B cell (primary cell): ENCODE measurements around the gene GPATCH1. TPM values are rescaled to one million over a fixed set of nuclear protein-coding genes. Genes with fewer than 3 reads are reported as not detected.

Source experiments
- ATAC-seq: fragments of 200-7000 bp; cut with Tn5 transposase; one replicate; pipeline ENCODE4 v1.10.0; 2021; ENCODE audit warnings: low read depth, mild to moderate bottlenecking, moderate number of reproducible peaks, moderate library complexity
- CTCF ChIA-PET: fragments of 350-600 bp; sonication (Branson Sonifier 250); formaldehyde crosslinking; loops from one replicate; lab custom pipeline; 2021; ENCODE audit warnings: antibody characterized with exemption, inconsistent platforms; lab: Charles Lee
- POLR2A ChIA-PET: fragments of 350-600 bp; sonication (Branson Sonifier 250); formaldehyde crosslinking; loops from one replicate; lab custom pipeline; 2021; ENCODE audit warnings: antibody characterized with exemption; lab: Charles Lee
- DNase-seq: peaks from one replicate; pipeline ENCODE4 v3.0.0; 2013
- H2AFZ ChIP-seq: 2 replicates; pipeline ENCODE4 v1.6.1; 2012; ENCODE audit warnings: mild to moderate bottlenecking, low read depth, low read length; ENCODE audit not compliant: insufficient read depth, poor library complexity, severe bottlenecking
- H3K27ac ChIP-seq, 2 donors: 1 replicate in 1 of 2; 2 replicates in 1 of 2; pipeline ENCODE4 v1.5.1; 2012 to 2013; ENCODE audit warnings: low read length in 2 of 2, mild to moderate bottlenecking in 2 of 2, moderate library complexity in 1 of 2
- H3K27me3 ChIP-seq, 4 experiments: fragments of 200-600 bp in 1 of 4; sonication (generic) in 1 of 4; replicated peaks in 1 of 4; 1 replicate in 2 of 4; 2 replicates in 2 of 4; pipeline versions ENCODE4 v1.6.1 to v1.7.0; 2013 to 2016; ENCODE audit warnings: low read length in 3 of 4, mild to moderate bottlenecking in 2 of 4, mixed read lengths in 1 of 4, moderate library complexity in 1 of 4; ENCODE audit not compliant: insufficient read depth in 4 of 4, control insufficient read depth in 3 of 4; ENCODE audit errors: control extremely low read depth in 1 of 4
- H3K36me3 ChIP-seq, 2 experiments: replicated peaks in 1 of 2; 1 replicate in 1 of 2; 2 replicates in 1 of 2; pipeline versions ENCODE4 v1.6.1 to v1.7.1; 2013; ENCODE audit warnings: low read length in 1 of 2; ENCODE audit not compliant: insufficient read depth in 2 of 2, control insufficient read depth in 1 of 2; ENCODE audit errors: control extremely low read depth in 1 of 2, extremely low read depth in 1 of 2
- H3K4me1 ChIP-seq, 2 donors: fragments of 200-600 bp in 1 of 2; sonication (generic) in 1 of 2; 1 replicate in 1 of 2; 2 replicates in 1 of 2; pipeline versions ENCODE4 v1.5.1 to v1.6.1; 2013 to 2017; ENCODE audit warnings: low read length in 2 of 2; ENCODE audit not compliant: control insufficient read depth in 2 of 2, insufficient read depth in 2 of 2
- H3K4me2 ChIP-seq: replicated peaks from 2 replicates; pipeline ENCODE3; 2012; ENCODE audit warnings: mild to moderate bottlenecking, low read depth, low read length; ENCODE audit not compliant: poor library complexity, severe bottlenecking
- H3K4me3 ChIP-seq, 5 experiments: fragments of 200-600 bp in 1 of 5; sonication (generic) in 1 of 5; 1 replicate in 3 of 5; 2 replicates in 2 of 5; pipeline versions ENCODE4 v1.5.1 to v1.7.0; 2011 to 2016; ENCODE audit warnings: low read length in 4 of 5, mild to moderate bottlenecking in 4 of 5, low read depth in 2 of 5, control low read depth in 1 of 5, moderate library complexity in 1 of 5; ENCODE audit not compliant: insufficient read depth in 1 of 5; ENCODE audit errors: control extremely low read depth in 1 of 5, extremely low read depth in 1 of 5
- H3K79me2 ChIP-seq: fragments of 200-600 bp; sonication (generic); one replicate; pipeline ENCODE4 v1.6.0; 2016; ENCODE audit warnings: low read length; ENCODE audit not compliant: control insufficient read depth, insufficient read depth
- H3K9ac ChIP-seq: fragments of 200-600 bp; sonication (generic); 2 replicates; pipeline ENCODE4 v1.6.1; 2017; ENCODE audit warnings: mild to moderate bottlenecking, low read length, moderate library complexity
- H3K9me3 ChIP-seq, 3 donors: one replicate each; pipeline versions ENCODE4 v1.6.1 to v1.7.1; 2013; ENCODE audit warnings: low read length in 2 of 3; ENCODE audit not compliant: control insufficient read depth in 2 of 3, insufficient read depth in 1 of 3; ENCODE audit errors: control extremely low read depth in 1 of 3
- H4K20me1 ChIP-seq: 2 replicates; pipeline ENCODE4 v1.6.0; 2012; ENCODE audit warnings: mild to moderate bottlenecking, low read length; ENCODE audit not compliant: insufficient read depth, control insufficient read depth, poor library complexity, severe bottlenecking
- H3K27ac Mint-ChIP-seq: one replicate; pipeline ENCODE4 v1.8.0; 2021; ENCODE audit warnings: mixed read lengths
- H3K27me3 Mint-ChIP-seq: one replicate; pipeline ENCODE4 v1.8.0; 2021; ENCODE audit warnings: mixed read lengths
- H3K4me1 Mint-ChIP-seq: one replicate; pipeline ENCODE4 v1.8.0; 2021; ENCODE audit warnings: mixed read lengths
- H3K4me3 Mint-ChIP-seq: one replicate; pipeline ENCODE4 v1.8.0; 2021; ENCODE audit warnings: mixed read lengths
- H3K9me3 Mint-ChIP-seq: one replicate; pipeline ENCODE4 v1.8.0; 2022; ENCODE audit warnings: mixed read lengths; ENCODE audit not compliant: insufficient read depth
- EZH2 ChIP-seq: IDR thresholded peaks from 2 replicates; pipeline ENCODE4 v1.6.1; 2012; ENCODE audit warnings: borderline replicate concordance, low read depth, mild to moderate bottlenecking, moderate library complexity, low read length; ENCODE audit not compliant: insufficient read depth, poor library complexity, severe bottlenecking
- WGBS: methylation state at CpG from one replicate; pipeline ENCODE4 v1.1.5; 2013; ENCODE audit warnings: missing lambda C conversion rate; ENCODE audit not compliant: insufficient coverage; 5-methylcytosine and 5-hydroxymethylcytosine counted together
- intact Hi-C: fragments of 100-400 bp; cut with micrococcal nuclease; formaldehyde crosslinking; loops from one replicate; pipeline ENCODE4 v1.10.0; 2022
- polyA plus RNA-seq: library from polyadenylated mRNA; depleted of rRNA; stranded (reverse); fragments of >200 nt; gene quantifications from 2 replicates; pipeline ENCODE4 v1.2.3, GENCODE V29; 2012
- total RNA-seq, 2 donors: library from RNA; stranded (reverse); fragments of 120-200 nt in 1 of 2; gene quantifications; 1 replicate in 1 of 2; 2 replicates in 1 of 2; pipeline versions ENCODE4 v1.2.3 to v1.2.4, GENCODE V29; 2013 to 2022
- TF ChIP-seq, protein P1 (sequence below): fragments of 200-600 bp; IDR thresholded peaks from one replicate; pipeline ENCODE4 v1.8.0; 2022; ENCODE audit warnings: antibody characterized with exemption, mild to moderate bottlenecking

The GPATCH1 gene
- total and polyA plus RNA-seq, 2 donors (not counting 1 experiment from before 2014, with no cell fraction given) = 9.9 to 14.6 TPM

GRCh38 chr19:33047422-33047821, 33.6 kb upstream of the GPATCH1 start:
- CTCF ChIA-PET = no interaction called here
- TF ChIP-seq, protein P1, sequence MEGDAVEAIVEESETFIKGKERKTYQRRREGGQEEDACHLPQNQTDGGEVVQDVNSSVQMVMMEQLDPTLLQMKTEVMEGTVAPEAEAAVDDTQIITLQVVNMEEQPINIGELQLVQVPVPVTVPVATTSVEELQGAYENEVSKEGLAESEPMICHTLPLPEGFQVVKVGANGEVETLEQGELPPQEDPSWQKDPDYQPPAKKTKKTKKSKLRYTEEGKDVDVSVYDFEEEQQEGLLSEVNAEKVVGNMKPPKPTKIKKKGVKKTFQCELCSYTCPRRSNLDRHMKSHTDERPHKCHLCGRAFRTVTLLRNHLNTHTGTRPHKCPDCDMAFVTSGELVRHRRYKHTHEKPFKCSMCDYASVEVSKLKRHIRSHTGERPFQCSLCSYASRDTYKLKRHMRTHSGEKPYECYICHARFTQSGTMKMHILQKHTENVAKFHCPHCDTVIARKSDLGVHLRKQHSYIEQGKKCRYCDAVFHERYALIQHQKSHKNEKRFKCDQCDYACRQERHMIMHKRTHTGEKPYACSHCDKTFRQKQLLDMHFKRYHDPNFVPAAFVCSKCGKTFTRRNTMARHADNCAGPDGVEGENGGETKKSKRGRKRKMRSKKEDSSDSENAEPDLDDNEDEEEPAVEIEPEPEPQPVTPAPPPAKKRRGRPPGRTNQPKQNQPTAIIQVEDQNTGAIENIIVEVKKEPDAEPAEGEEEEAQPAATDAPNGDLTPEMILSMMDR = no peak
- TF ChIP-seq EZH2 = no peak
- H3K9ac ChIP-seq = no peak overlapping the region
- intact Hi-C loops = no loop called here
- H3K4me1 Mint-ChIP-seq = no peaks in the 10 kb centered on the region
- H3K36me3 ChIP-seq = no peaks in the 10 kb centered on the region
- H3K27me3 Mint-ChIP-seq = no peaks in the 10 kb centered on the region
- 96% methylated on average over 5 of the region's 8 CpGs for WGBS
- no peak overlapping the region for H2AFZ ChIP-seq
- no peak overlapping the region for H3K4me3 Mint-ChIP-seq
- no peaks in the 10 kb centered on the region for H3K9me3 ChIP-seq
- no peaks in the 10 kb centered on the region for H4K20me1 ChIP-seq
- H3K79me2 ChIP-seq = no peaks in the 10 kb centered on the region
- H3K27ac Mint-ChIP-seq = no peak overlapping the region
- POLR2A ChIA-PET = no interaction called here
- H3K4me2 ChIP-seq = no peak overlapping the region
- no peak overlapping the region for H3K27ac ChIP-seq
- no peak overlapping the region for H3K4me3 ChIP-seq
- no peak for ATAC-seq
- H3K4me1 ChIP-seq = no peaks in the 10 kb centered on the region
- no peak for DNase-seq
- no peaks in the 10 kb centered on the region for H3K9me3 Mint-ChIP-seq
- no peaks in the 10 kb centered on the region for H3K27me3 ChIP-seq

DNA sequence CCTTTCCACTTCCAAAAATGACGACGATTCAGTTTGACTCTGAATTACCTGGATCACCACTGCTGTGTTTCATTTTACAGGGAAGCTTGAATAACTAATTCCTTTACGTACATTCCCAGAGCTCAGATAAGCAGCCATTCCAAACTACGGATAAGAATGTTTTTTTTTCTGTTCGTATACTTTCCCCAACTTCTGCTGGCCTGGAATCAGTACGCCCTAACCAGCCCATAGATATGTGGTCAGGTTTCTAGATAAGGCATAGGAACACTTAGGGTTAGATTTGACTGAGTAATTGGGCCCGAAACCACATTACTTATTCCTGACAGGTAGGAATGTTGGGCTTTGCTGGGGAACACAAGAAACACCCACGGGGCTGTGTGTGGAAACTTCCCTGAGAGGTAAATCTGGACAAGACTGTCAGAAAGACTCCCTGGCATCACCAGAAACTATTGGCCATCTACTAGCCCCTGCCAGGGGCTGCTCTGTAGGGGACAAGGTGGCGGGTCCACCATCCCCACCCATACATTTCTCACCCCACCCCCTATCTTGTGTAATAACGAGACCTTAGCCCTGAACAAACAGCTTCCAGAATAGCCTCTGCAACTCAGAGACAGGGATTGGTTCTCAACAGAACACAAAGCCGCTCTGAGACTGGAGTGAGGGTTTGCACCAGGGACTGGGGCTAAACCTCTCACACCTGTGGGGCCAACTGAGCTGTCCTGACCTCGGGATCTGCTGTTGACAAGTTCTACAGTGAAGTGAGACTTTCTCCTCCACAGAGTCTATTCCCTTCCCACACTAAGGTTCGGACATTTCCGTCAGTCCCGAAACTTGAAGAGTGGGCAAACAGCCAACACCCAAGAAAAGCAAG, 31.9 kb upstream of the GPATCH1 start:
- no peaks in the 10 kb centered on the region for H3K9me3 Mint-ChIP-seq
- intact Hi-C loops = no loop called here
- Histone ChIP-seq H3K27ac (no peak overlapping the region), H3K4me3 (no peak overlapping the region), H3K79me2 (no peaks in the 10 kb centered on the region), H2AFZ (no peak overlapping the region), H3K9ac (no peak overlapping the region), H3K27me3 (no peaks in the 10 kb centered on the region), H4K20me1 (no peaks in the 10 kb centered on the region), H3K4me2 (no peak overlapping the region), H3K4me1 (no peaks in the 10 kb centered on the region), H3K9me3 (no peaks in the 10 kb centered on the region), H3K36me3 (no peaks in the 10 kb centered on the region)
- no peak for TF ChIP-seq EZH2
- TF ChIP-seq, protein P1 = no peak
- ChIA-PET POLR2A (no interaction called here), CTCF (no interaction called here)
- ATAC-seq (no peak), DNase-seq (no peak)
- no peak overlapping the region for H3K27ac Mint-ChIP-seq
- no peaks in the 10 kb centered on the region for H3K4me1 Mint-ChIP-seq
- no peaks in the 10 kb centered on the region for H3K27me3 Mint-ChIP-seq
- 86% methylated on average over 11 of the region's 15 CpGs for WGBS
- no peak overlapping the region for H3K4me3 Mint-ChIP-seq
